Renal pelvis (tissue), 3 donors: ENCODE measurements around the gene NRDE2. TPM values are rescaled to one million over a fixed set of nuclear protein-coding genes. Genes with fewer than 3 reads are reported as not detected.

Source experiments
- polyA plus RNA-seq, 3 donors: library from polyadenylated mRNA; unstranded; fragments of 120-200 nt; gene quantifications; one replicate each; pipeline ENCODE4 v1.2.1, GENCODE V29; 2013; ENCODE audit not compliant: insufficient read length in 3 of 3

The NRDE2 gene
- polyA plus RNA-seq, 3 donors = 19.9 to 25.3 (median 21.4) TPM

Other genes with a start within 250 kb of the NRDE2 start
- 100 to 1,000 TPM; 110 to 142 (median 137) TPM for gene PSMC1, start 75.4 kb downstream of the NRDE2 start, polyA plus RNA-seq
- 100 to 1,000 TPM; 315 to 363 (median 356) TPM for gene CALM1, start 65.1 kb upstream of the NRDE2 start, polyA plus RNA-seq